Colonic mucosa (tissue), 4 donors: ENCODE measurements around the gene ARF3. TPM values are rescaled to one million over a fixed set of nuclear protein-coding genes. Genes with fewer than 3 reads are reported as not detected.

Experiments
- DNase-seq: peaks from one replicate; pipeline ENCODE4 v3.0.0-alpha.2; 2020
- H3K27ac ChIP-seq: fragments of 200-600 bp; one replicate; pipeline ENCODE4 v1.8.0; 2021
- H3K27me3 ChIP-seq: fragments of 200-600 bp; one replicate; pipeline ENCODE4 v1.8.0; 2021
- H3K36me3 ChIP-seq: fragments of 200-600 bp; one replicate; pipeline ENCODE4 v1.8.0; 2021
- H3K4me1 ChIP-seq: fragments of 200-600 bp; one replicate; pipeline ENCODE4 v1.8.0; 2021; ENCODE audit warnings: mild to moderate bottlenecking
- H3K4me3 ChIP-seq: fragments of 200-600 bp; one replicate; pipeline ENCODE4 v1.8.0; 2021
- H3K9ac ChIP-seq, 2 donors: one replicate each; pipeline ENCODE4 v1.7.0; 2013; ENCODE audit warnings: control low read depth in 2 of 2, low read depth in 2 of 2, low read length in 2 of 2
- H3K9me3 ChIP-seq: fragments of 200-600 bp; one replicate; pipeline ENCODE4 v1.8.0; 2021
- intact Hi-C: fragments of 100-400 bp; cut with DNase I; formaldehyde crosslinking; loops from one replicate; pipeline ENCODE4 v1.14.1; 2022
- total RNA-seq, 2 donors: library from RNA; stranded (reverse); fragmentation: NEBNext Ultra II Directional in 1 of 2; extraction: Animal tissue kit (Norgen Biotek cat#: 25700) in 1 of 2; gene quantifications; one replicate each; pipeline ENCODE4 v1.2.1, GENCODE V29; 2021
- TF ChIP-seq, protein P1 (sequence below): fragments of 200-600 bp; IDR thresholded peaks from one replicate; pipeline ENCODE4 v1.8.0; 2022; ENCODE audit warnings: antibody characterized with exemption, mild to moderate bottlenecking
- donor health status: healthy.
- donor health status: DM: no; HTN: no; CAD: no.
- donor health status: DM: no; HTN: no; CAD: no.

ARF3 gene
- total RNA-seq, 2 donors from 2014 or later: 255 to 261 TPM

DNA sequence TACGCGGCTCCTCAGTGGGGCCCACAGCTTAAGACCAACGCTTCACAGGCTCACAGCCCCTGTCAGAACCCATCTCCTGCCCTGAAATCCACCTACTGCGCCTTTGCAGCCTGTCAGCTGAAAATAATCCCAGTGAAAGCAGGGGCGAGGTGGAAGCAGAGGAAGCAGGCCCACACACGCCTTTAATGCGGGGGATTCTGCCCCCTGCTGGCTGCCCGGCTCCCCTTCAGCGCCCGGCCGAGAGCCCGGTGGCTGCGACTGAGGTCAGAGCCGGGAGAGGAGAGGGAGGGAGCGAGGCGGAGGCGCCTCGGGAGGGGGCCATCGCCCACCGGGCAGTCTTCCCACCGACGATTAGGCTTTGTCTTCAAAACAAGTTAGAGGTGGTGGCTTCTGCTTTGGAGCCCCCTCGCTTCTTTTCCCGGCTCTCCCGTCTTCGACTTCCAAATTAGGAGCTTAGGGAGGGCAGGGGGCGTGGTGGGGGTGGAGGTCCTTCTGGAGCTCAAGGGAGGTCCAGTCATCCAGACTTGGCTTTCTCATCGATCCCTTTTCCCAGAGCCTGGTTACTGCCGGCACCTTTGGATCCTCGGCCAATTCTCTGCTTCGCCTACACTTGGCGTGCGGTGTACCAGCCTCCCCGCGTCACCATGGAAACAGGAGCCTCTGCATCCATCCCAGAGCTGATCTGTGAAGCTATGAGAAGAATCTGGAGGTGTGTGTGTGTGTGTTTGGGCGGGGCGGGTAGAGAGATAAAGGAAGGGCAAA lies 66.4 kb downstream of the ARF3 start:
- Histone ChIP-seq H3K9me3 (no peaks in the 10 kb centered on the region), H3K36me3 (no peaks in the 10 kb centered on the region), H3K27me3 (peaks cover 9% of the 10 kb centered on the region), H3K9ac (no peak overlapping the region), H3K27ac (no peak overlapping the region), H3K4me3 (peak overlapping the region; percentile 10), H3K4me1 (no peaks in the 10 kb centered on the region)
- intact Hi-C loops: loop anchor here (1.0 kb wide), 1 partner anchor 37 kb away; no protein-coding TSS in a partner anchor
- TF ChIP-seq, protein P1, sequence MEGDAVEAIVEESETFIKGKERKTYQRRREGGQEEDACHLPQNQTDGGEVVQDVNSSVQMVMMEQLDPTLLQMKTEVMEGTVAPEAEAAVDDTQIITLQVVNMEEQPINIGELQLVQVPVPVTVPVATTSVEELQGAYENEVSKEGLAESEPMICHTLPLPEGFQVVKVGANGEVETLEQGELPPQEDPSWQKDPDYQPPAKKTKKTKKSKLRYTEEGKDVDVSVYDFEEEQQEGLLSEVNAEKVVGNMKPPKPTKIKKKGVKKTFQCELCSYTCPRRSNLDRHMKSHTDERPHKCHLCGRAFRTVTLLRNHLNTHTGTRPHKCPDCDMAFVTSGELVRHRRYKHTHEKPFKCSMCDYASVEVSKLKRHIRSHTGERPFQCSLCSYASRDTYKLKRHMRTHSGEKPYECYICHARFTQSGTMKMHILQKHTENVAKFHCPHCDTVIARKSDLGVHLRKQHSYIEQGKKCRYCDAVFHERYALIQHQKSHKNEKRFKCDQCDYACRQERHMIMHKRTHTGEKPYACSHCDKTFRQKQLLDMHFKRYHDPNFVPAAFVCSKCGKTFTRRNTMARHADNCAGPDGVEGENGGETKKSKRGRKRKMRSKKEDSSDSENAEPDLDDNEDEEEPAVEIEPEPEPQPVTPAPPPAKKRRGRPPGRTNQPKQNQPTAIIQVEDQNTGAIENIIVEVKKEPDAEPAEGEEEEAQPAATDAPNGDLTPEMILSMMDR: peak; percentile 88
- DNase-seq: peak; percentile 77

DNA sequence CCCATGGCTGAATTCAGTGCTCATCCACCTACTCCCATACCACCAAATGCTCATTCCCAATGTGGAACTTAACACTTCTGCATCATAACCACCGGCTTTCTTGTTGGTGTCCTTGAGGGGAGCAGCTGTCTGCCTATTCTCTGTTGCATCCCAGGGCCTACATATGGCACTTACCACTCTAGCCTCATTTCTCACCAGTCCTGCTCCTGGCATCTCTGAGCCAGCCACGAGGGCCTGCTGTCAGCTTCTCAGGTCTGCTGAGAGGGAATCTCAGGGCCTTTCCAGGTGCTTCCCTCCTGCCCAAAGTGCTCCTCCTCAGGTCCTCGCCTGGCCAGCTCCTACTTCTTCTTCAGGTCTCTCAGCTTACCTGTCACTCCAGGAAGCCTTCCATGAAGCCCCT lies 67.6 kb downstream of the ARF3 start:
- peaks cover 9% of the 10 kb centered on the region for H3K27me3 ChIP-seq
- no peaks in the 10 kb centered on the region for H3K9me3 ChIP-seq
- intact Hi-C loops: loop anchor here (1.0 kb wide), 1 partner anchor 35 kb away; no protein-coding TSS in a partner anchor
- H3K4me3 ChIP-seq: no peak overlapping the region
- H3K27ac ChIP-seq: no peak overlapping the region
- no peaks in the 10 kb centered on the region for H3K4me1 ChIP-seq
- H3K9ac ChIP-seq: no peak overlapping the region
- H3K36me3 ChIP-seq: no peaks in the 10 kb centered on the region
- DNase-seq: no peak
- TF ChIP-seq, protein P1: no peak

Other genes starting within 250 kb of the ARF3 start
- gene CCNT1, start 240.8 kb downstream of the ARF3 start, total RNA-seq: 10 to 100 TPM; 26.3 to 38.7 TPM
- gene ADCY6, start 168.4 kb downstream of the ARF3 start, total RNA-seq: 100 to 1,000 TPM in 1 of 2 donors, 10 to 100 TPM in 1; 84.7 to 121 TPM
- 10 to 100 TPM; 23.4 to 54.5 TPM for gene CACNB3, start 139.0 kb downstream of the ARF3 start, total RNA-seq
- 100 to 1,000 TPM in 1 of 2 donors, 10 to 100 TPM in 1; 87.2 to 150 TPM for gene DDX23, start 105.3 kb downstream of the ARF3 start, total RNA-seq
- gene RND1, start 91.6 kb downstream of the ARF3 start, total RNA-seq: 1 to 10 TPM; 2.5 to 3.4 TPM
- 10 to 100 TPM; 33.7 to 47.4 TPM for gene FKBP11, start 32.0 kb downstream of the ARF3 start, total RNA-seq
- gene WNT10B, start 14.2 kb upstream of the ARF3 start, total RNA-seq: under 1 TPM; 0.24 to 0.47 TPM
- not detected for gene WNT1, start 20.8 kb upstream of the ARF3 start, total RNA-seq
- gene DDN, start 41.9 kb upstream of the ARF3 start, total RNA-seq: under 1 TPM; 0.17 to 0.21 TPM
- gene PRKAG1, start 61.3 kb upstream of the ARF3 start, total RNA-seq: 10 to 100 TPM; 49.5 to 54.8 TPM
- gene KMT2D, start 103.3 kb upstream of the ARF3 start, total RNA-seq: 10 to 100 TPM; 50.2 to 87.5 TPM
- gene RHEBL1, start 112.5 kb upstream of the ARF3 start, total RNA-seq: under 1 TPM; 0.27 to 0.32 TPM
- gene DHH, start 137.3 kb upstream of the ARF3 start, total RNA-seq: under 1 TPM; 0.29 to 0.52 TPM
- gene LMBR1L, start 153.4 kb upstream of the ARF3 start, total RNA-seq: 10 to 100 TPM; 36.9 to 38.2 TPM
- gene TUBA1B, start 173.9 kb upstream of the ARF3 start, total RNA-seq: 1,000 to 10,000 TPM in 1 of 2 donors, 100 to 1,000 TPM in 1; 445 to 1,717 TPM
- 10 to 100 TPM; 16.9 to 70.3 TPM for gene TUBA1A, start 231.6 kb upstream of the ARF3 start, total RNA-seq